Retinal pigment epithelial cell (primary cell): Measurements from ENCODE around the gene KCNJ10.

Experiments
- DNase-seq: peaks from one replicate; pipeline ENCODE4 v3.0.0-alpha.2; 2010; ENCODE audit warnings: low read depth
- H3K4me3 ChIP-seq: 2 replicates; pipeline ENCODE4 v1.5.1; 2011; ENCODE audit warnings: mild to moderate bottlenecking, low read length, control low read depth, moderate library complexity
- CTCF ChIP-seq: conservative IDR thresholded peaks from 2 replicates; pipeline ENCODE4 v1.5.1; 2011; ENCODE audit warnings: low read depth, low read length, control low read depth, inconsistent platforms

Gene KCNJ10

GRCh38 chr1:159964144-159964543, 105.8 kb downstream of the KCNJ10 start:
- DNase-seq: no peak
- no peak for TF ChIP-seq CTCF
- H3K4me3 ChIP-seq: no peak overlapping the region

GRCh38 chr1:159962176-159962575, 107.8 kb downstream of the KCNJ10 start:
- no peak overlapping the region for H3K4me3 ChIP-seq
- no peak for TF ChIP-seq CTCF
- DNase-seq: no peak

GRCh38 chr1:159961636-159962035, 108.3 kb downstream of the KCNJ10 start:
- no peak for TF ChIP-seq CTCF
- no peak for DNase-seq
- no peak overlapping the region for H3K4me3 ChIP-seq

GRCh38 chr1:159960721-159961381, 109.1 kb downstream of the KCNJ10 start:
- no peak overlapping the region for H3K4me3 ChIP-seq
- DNase-seq: no peak
- TF ChIP-seq CTCF: no peak

GRCh38 chr1:159959451-159959850, 110.5 kb downstream of the KCNJ10 start:
- no peak for DNase-seq
- no peak for TF ChIP-seq CTCF
- H3K4me3 ChIP-seq: no peak overlapping the region

GRCh38 chr1:159958719-159959380, 111.1 kb downstream of the KCNJ10 start:
- no peak overlapping the region for H3K4me3 ChIP-seq
- DNase-seq: no peak
- no peak for TF ChIP-seq CTCF

GRCh38 chr1:159957824-159958268, 112.1 kb downstream of the KCNJ10 start:
- no peak overlapping the region for H3K4me3 ChIP-seq
- DNase-seq: no peak
- TF ChIP-seq CTCF: no peak
